ENCODE results near the gene NFX1.

DNA sequence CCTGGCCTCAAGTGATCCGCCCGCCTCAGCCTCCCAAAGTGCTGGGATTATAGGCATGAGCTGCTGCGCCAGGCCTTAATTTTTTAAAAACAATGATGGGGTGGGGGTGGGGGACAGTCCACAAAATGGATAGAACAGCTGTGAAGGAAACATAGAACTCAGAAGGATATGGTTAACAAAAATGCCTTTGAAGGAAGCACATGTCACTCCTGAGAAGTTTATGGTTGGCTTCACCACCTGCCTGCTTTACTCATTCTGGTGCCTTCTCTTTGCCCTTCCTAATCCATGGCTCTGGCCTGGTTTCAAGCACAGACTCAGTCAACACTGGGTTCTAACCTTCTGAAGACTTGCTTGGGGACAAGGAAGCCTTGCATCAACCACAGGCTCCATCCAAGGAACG is 36.1 kb upstream of the NFX1 start:
- TF ChIP-seq CTCF (IDR thresholded peaks at IDR 0.05; ENCODE audit: poor library complexity) = no peak
- no peak for TF ChIP-seq EZH2 (IDR thresholded peaks at IDR 0.05; ENCODE audit: borderline replicate concordance)

Measured in hepatocyte (in vitro differentiated cells).